D721Med (cell line): ENCODE results near the gene NWD2.

Experiments
- DNase-seq: peaks from one replicate; pipeline ENCODE4 v3.0.0; 2011; ENCODE audit warnings: low spot score; ENCODE audit not compliant: insufficient read length
- FAIRE-seq: peaks from 2 replicates; lab custom pipeline; 2011; peaks lifted over from hg19 to GRCh38; lab: Jason Lieb, UNC
- TF ChIP-seq, protein P1 (sequence below): IDR thresholded peaks from 2 replicates; pipeline ENCODE4 v1.5.1; 2012; ENCODE audit warnings: mild to moderate bottlenecking, control low read depth; ENCODE audit not compliant: insufficient read depth; ENCODE audit errors: missing control alignments

Gene NWD2

DNA sequence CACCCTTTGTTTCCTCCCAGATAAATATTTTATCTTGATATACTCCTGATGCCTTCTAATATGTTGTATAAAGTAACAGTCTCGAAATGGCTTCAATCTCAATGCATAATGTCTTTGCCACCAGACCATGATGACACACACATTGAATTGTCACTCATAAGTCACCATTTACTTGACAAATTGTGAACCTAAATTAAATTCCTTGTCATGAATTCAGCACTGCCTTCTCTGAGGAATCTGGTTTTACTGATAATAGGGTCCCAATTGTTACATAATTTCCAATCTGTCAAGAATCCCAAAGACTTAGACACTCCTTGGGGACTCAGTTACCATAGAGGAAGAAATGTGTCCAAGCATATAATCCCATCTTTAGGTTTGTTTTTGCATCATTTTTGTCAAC lies 82.3 kb downstream of the NWD2 start:
- TF ChIP-seq, protein P1, sequence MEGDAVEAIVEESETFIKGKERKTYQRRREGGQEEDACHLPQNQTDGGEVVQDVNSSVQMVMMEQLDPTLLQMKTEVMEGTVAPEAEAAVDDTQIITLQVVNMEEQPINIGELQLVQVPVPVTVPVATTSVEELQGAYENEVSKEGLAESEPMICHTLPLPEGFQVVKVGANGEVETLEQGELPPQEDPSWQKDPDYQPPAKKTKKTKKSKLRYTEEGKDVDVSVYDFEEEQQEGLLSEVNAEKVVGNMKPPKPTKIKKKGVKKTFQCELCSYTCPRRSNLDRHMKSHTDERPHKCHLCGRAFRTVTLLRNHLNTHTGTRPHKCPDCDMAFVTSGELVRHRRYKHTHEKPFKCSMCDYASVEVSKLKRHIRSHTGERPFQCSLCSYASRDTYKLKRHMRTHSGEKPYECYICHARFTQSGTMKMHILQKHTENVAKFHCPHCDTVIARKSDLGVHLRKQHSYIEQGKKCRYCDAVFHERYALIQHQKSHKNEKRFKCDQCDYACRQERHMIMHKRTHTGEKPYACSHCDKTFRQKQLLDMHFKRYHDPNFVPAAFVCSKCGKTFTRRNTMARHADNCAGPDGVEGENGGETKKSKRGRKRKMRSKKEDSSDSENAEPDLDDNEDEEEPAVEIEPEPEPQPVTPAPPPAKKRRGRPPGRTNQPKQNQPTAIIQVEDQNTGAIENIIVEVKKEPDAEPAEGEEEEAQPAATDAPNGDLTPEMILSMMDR: no peak
- DNase-seq (no peak), FAIRE-seq (no peak)

DNA sequence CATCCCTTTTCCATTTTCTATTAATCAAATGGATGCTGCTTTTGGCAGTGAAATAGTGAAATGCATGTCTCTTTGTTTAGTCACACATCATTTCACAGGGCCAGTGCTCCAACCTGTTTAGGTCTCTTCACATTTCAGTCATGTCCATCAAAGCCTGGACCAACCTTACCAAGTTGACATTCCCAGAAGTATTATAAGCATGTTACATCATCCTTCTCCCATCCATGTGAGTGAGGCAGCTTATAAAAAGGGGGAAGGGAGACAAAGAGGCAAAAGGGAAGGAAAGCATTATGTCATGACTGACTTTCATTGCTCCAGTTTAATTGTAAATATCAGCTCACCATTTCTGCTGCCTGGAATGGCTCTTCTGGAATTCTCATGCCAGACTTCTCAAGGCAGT lies 94.4 kb downstream of the NWD2 start:
- no peak for FAIRE-seq
- no peak for DNase-seq
- TF ChIP-seq, protein P1: no peak

GRCh38 chr4:37358748-37359147 lies 114.2 kb downstream of the NWD2 start:
- no peak for FAIRE-seq
- DNase-seq: no peak
- TF ChIP-seq, protein P1: no peak

DNA sequence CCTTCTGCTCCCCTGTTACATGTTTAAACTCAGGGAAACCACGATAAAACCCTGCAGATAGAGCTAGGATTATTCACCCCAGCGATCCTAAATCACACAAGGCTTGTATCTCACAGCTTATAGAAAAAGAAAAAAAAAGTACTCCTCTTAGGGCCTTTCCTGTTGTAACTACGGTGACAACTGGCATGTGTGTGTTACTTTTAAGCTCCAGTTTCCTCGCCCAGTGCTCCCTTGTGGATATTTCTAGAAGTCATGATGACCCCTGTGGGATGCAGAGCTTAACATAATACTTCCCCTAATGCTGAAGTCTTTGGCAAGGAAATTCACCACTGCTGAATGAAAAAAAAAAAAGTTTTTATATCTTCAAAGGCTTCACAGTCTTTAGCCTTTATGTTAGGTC lies 114.7 kb downstream of the NWD2 start:
- TF ChIP-seq, protein P1: no peak
- DNase-seq (no peak), FAIRE-seq (no peak)

- DNase-seq (no peak), FAIRE-seq (no peak)
- TF ChIP-seq, protein P1: no peak
Observed at GRCh38 chr4:37365888-37366287, 121.3 kb downstream of the NWD2 start.

GRCh38 chr4:37367901-37368300 lies 123.4 kb downstream of the NWD2 start:
- FAIRE-seq: no peak
- TF ChIP-seq, protein P1: no peak
- no peak for DNase-seq

DNA sequence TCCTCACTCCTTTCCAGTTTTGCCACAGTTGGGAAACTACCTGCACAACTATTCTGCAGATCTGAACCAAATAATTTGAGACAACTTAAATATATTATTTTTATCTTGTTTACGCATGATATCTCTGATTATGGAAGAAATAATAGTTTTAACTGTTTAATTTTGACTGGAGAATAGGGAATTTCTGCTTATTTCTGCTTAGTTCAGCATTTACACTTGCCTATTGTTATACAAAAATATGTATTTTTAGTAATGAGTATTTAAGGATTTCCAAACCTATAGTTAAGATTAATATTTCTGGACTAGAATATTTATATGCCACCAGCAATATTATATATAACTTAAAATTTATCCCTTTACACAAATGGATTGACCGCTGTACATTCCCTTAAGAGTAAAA lies 125.5 kb downstream of the NWD2 start:
- FAIRE-seq (no peak), DNase-seq (no peak)
- TF ChIP-seq, protein P1: no peak
